ENCODE results near the gene LRRC15.

- TF ChIP-seq CTCF (IDR thresholded peaks at IDR 0.05; ENCODE audit: poor library complexity), result no peak
- TF ChIP-seq EZH2 (IDR thresholded peaks at IDR 0.05; ENCODE audit: borderline replicate concordance), result no peak
- no peak for TF ChIP-seq EZH2phosphoT487 (IDR thresholded peaks at IDR 0.05; ENCODE audit: low read depth, severe bottlenecking, unreplicated experiment)
These were observed 43.2 kb downstream of the LRRC15 start for GRCh38 chr3:194326192-194326967.

Measured in hepatocyte (in vitro differentiated cells).